CD4-positive, alpha-beta T cell (primary cell): ENCODE measurements around the gene EYA2. TPM values are rescaled to one million over a fixed set of nuclear protein-coding genes. Genes with fewer than 3 reads are reported as not detected.

Experiments
- ATAC-seq: fragments of 200-7000 bp; cut with Tn5 transposase; one replicate; pipeline ENCODE4 v1.10.0; 2022; ENCODE audit warnings: mild to moderate bottlenecking; ENCODE audit not compliant: poor library complexity
- CTCF ChIA-PET: fragments of 350-600 bp; sonication (Branson Sonifier 250); formaldehyde crosslinking; loops from one replicate; lab custom pipeline; 2021; ENCODE audit warnings: antibody characterized with exemption, inconsistent platforms; lab: Charles Lee
- POLR2A ChIA-PET: fragments of 350-600 bp; sonication (Branson Sonifier 250); formaldehyde crosslinking; loops from one replicate; lab custom pipeline; 2021; ENCODE audit warnings: antibody characterized with exemption, inconsistent platforms; lab: Charles Lee
- DNase-seq, 14 experiments: peaks; one replicate each; pipeline ENCODE4 v3.0.0-alpha.2; 2013 to 2020; ENCODE audit warnings: mixed read lengths in 2 of 14
- H3K27ac ChIP-seq, 2 donors: one replicate each; pipeline versions ENCODE4 v1.5.1 to v1.7.0; 2013; ENCODE audit warnings: low read length in 2 of 2, low read depth in 1 of 2, mild to moderate bottlenecking in 1 of 2
- H3K27me3 ChIP-seq, 2 experiments: 1 replicate in 1 of 2; 2 replicates in 1 of 2; pipeline versions ENCODE4 v1.6.1 to v1.7.0; 2013; ENCODE audit warnings: low read length in 2 of 2, control low read depth in 1 of 2, mild to moderate bottlenecking in 1 of 2, moderate library complexity in 1 of 2; ENCODE audit not compliant: insufficient read depth in 2 of 2, control insufficient read depth in 1 of 2
- H3K36me3 ChIP-seq: one replicate; pipeline ENCODE4 v1.6.1; 2013; ENCODE audit warnings: low read length, control low read depth; ENCODE audit not compliant: insufficient read depth
- H3K4me1 ChIP-seq: one replicate; pipeline ENCODE4 v1.6.1; 2013; ENCODE audit warnings: low read length, control low read depth; ENCODE audit not compliant: insufficient read depth
- H3K4me3 ChIP-seq: one replicate; pipeline ENCODE4 v1.5.1; 2013; ENCODE audit warnings: mild to moderate bottlenecking, low read length, moderate library complexity
- H3K9me3 ChIP-seq, 2 experiments: 1 replicate in 1 of 2; 2 replicates in 1 of 2; pipeline versions ENCODE4 v1.6.1 to v1.7.0; 2013; ENCODE audit warnings: low read length in 2 of 2, mild to moderate bottlenecking in 2 of 2, control low read depth in 1 of 2, moderate library complexity in 1 of 2; ENCODE audit not compliant: control insufficient read depth in 1 of 2, insufficient read depth in 1 of 2
- H3K27ac Mint-ChIP-seq: one replicate; pipeline ENCODE4 v1.8.0; 2020; ENCODE audit warnings: mixed read lengths
- H3K27me3 Mint-ChIP-seq: one replicate; pipeline ENCODE4 v1.8.0; 2021; ENCODE audit warnings: mixed read lengths
- H3K36me3 Mint-ChIP-seq: one replicate; pipeline ENCODE4 v1.8.0; 2021; ENCODE audit warnings: low read depth, mixed read lengths
- H3K4me1 Mint-ChIP-seq: one replicate; pipeline ENCODE4 v1.8.0; 2021; ENCODE audit warnings: low read depth, mixed read lengths
- H3K4me3 Mint-ChIP-seq: one replicate; pipeline ENCODE4 v1.8.0; 2020; ENCODE audit warnings: mild to moderate bottlenecking, mixed read lengths
- H3K9me3 Mint-ChIP-seq: one replicate; pipeline ENCODE4 v1.8.0; 2020; ENCODE audit warnings: mixed read lengths
- intact Hi-C, 2 experiments: fragments of 100-400 bp; cut with DNase I in 1 of 2; cut with micrococcal nuclease in 1 of 2; formaldehyde crosslinking; loops; one replicate each; pipeline versions ENCODE4 v1.15.1 to v1.9.0; 2023 to 2025; cut with DNase I, micrococcal nuclease
- total RNA-seq, 174 experiments: library from RNA in 2 of 174; stranded (reverse) in 2 of 174; gene quantifications; one replicate each; pipeline ENCODE4 v1.2.3 and lab custom pipeline; 2021 to 2026
- TF ChIP-seq, protein P1 (sequence below): fragments of 200-600 bp; IDR thresholded peaks from one replicate; pipeline ENCODE4 v1.8.0; 2022; ENCODE audit warnings: antibody characterized with exemption, mild to moderate bottlenecking

The EYA2 gene
- total RNA-seq, 2 experiments from 2014 or later, result not detected

GRCh38 chr20:46985250-46985649, 90.6 kb downstream of the EYA2 start:
- POLR2A ChIA-PET, result no interaction called here
- H3K27ac Mint-ChIP-seq, result no peak overlapping the region
- no peaks in the 10 kb centered on the region for H3K27me3 ChIP-seq
- H3K4me1 ChIP-seq, result peaks cover 3% of the 10 kb centered on the region
- no peak for DNase-seq
- peaks cover 34% of the 10 kb centered on the region for H3K27me3 Mint-ChIP-seq
- TF ChIP-seq, protein P1, sequence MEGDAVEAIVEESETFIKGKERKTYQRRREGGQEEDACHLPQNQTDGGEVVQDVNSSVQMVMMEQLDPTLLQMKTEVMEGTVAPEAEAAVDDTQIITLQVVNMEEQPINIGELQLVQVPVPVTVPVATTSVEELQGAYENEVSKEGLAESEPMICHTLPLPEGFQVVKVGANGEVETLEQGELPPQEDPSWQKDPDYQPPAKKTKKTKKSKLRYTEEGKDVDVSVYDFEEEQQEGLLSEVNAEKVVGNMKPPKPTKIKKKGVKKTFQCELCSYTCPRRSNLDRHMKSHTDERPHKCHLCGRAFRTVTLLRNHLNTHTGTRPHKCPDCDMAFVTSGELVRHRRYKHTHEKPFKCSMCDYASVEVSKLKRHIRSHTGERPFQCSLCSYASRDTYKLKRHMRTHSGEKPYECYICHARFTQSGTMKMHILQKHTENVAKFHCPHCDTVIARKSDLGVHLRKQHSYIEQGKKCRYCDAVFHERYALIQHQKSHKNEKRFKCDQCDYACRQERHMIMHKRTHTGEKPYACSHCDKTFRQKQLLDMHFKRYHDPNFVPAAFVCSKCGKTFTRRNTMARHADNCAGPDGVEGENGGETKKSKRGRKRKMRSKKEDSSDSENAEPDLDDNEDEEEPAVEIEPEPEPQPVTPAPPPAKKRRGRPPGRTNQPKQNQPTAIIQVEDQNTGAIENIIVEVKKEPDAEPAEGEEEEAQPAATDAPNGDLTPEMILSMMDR, result no peak
- no peaks in the 10 kb centered on the region for H3K36me3 ChIP-seq
- H3K9me3 Mint-ChIP-seq, result peaks cover 11% of the 10 kb centered on the region
- H3K27ac ChIP-seq, result no peak overlapping the region
- peaks cover 6 to 8% of the 10 kb centered on the region in 2 experiments for H3K9me3 ChIP-seq
- H3K4me3 ChIP-seq, result no peak overlapping the region
- no peaks in the 10 kb centered on the region for H3K36me3 Mint-ChIP-seq
- intact Hi-C loops, result no loop called here
- no peak for ATAC-seq
- no peak overlapping the region for H3K4me3 Mint-ChIP-seq
- H3K4me1 Mint-ChIP-seq, result no peaks in the 10 kb centered on the region
- CTCF ChIA-PET, result no interaction called here

- Histone ChIP-seq H3K4me1 (peaks cover 5% of the 10 kb centered on the region), H3K27me3 (no peaks in the 10 kb centered on the region), H3K9me3 (peaks cover 6 to 8% of the 10 kb centered on the region in 2 experiments), H3K36me3 (no peaks in the 10 kb centered on the region), H3K27ac (no peak overlapping the region), H3K4me3 (no peak overlapping the region)
- ATAC-seq, result no peak
- H3K4me1 Mint-ChIP-seq, result no peaks in the 10 kb centered on the region
- H3K27me3 Mint-ChIP-seq, result peaks cover 30% of the 10 kb centered on the region
- no peak overlapping the region for H3K27ac Mint-ChIP-seq
- H3K36me3 Mint-ChIP-seq, result no peaks in the 10 kb centered on the region
- ChIA-PET POLR2A (no interaction called here), CTCF (no interaction called here)
- TF ChIP-seq, protein P1, result no peak
- no peak for DNase-seq
- peaks cover 11% of the 10 kb centered on the region for H3K9me3 Mint-ChIP-seq
- intact Hi-C loops, result no loop called here
- H3K4me3 Mint-ChIP-seq, result no peak overlapping the region
These were observed 91.0 kb downstream of the EYA2 start for GRCh38 chr20:46985671-46986070.

DNA sequence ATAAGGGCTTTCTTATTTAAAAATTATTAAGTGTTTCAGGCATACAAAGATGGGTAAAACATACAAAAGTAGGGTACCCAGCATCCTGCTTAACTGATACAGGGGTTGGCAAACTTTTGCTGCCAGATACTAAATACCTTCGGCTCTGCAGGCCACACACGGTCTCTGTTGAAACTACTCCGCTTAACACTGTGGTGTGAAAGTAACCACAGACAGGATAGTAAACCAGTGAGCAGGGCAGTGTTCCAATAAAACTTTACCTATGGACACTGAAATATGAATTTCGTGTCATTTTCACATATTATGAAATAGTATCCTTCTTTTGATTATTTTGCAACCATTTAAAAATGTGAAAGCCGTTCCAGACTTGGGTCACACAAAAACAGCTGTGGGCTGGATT, 92.4 kb downstream of the EYA2 start:
- H3K9me3 Mint-ChIP-seq, result peaks cover 11% of the 10 kb centered on the region

More for the DNA sequence above, 92.4 kb downstream of the EYA2 start:
- H3K27ac Mint-ChIP-seq, result no peak overlapping the region
- no peak overlapping the region for H3K27ac ChIP-seq
- ChIA-PET CTCF (no interaction called here), POLR2A (no interaction called here)
- no peaks in the 10 kb centered on the region for H3K36me3 ChIP-seq
- DNase-seq (no peak), ATAC-seq (no peak)
- H3K27me3 ChIP-seq, result no peaks in the 10 kb centered on the region
- peaks cover 27% of the 10 kb centered on the region for H3K27me3 Mint-ChIP-seq
- H3K36me3 Mint-ChIP-seq, result no peaks in the 10 kb centered on the region
- no peak overlapping the region for H3K4me3 Mint-ChIP-seq
- peaks cover 5% of the 10 kb centered on the region for H3K4me1 ChIP-seq
- no peaks in the 10 kb centered on the region for H3K4me1 Mint-ChIP-seq
- intact Hi-C loops, result no loop called here
- H3K9me3 ChIP-seq, result peaks cover 6 to 8% of the 10 kb centered on the region in 2 experiments
- TF ChIP-seq, protein P1, result no peak
- no peak overlapping the region for H3K4me3 ChIP-seq
